ENCODE measurements around the gene A4GALT. TPM values are rescaled to one million over a fixed set of nuclear protein-coding genes. Genes with fewer than 3 reads are reported as not detected.

Gene A4GALT
- total RNA-seq, 1 donor: 0.54 TPM

DNA sequence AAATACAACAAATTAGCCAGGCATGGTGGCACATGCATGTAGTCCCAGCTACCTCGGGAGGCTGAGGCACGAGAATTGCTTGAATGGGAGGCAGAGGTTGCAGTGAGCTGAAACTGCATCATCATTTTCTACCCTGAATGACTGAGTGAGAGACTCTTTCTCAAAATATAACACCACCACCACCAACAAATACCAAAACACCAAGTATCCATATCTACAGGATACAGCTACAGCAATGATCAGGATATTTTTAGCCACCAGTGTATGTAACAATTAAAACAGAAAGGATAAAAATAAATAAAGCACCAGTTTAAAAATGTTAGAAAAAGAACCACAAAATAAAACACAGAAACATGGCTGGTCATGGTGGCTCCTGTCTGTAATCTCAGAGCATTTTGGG is 13.2 kb downstream of the A4GALT start:
- no peak for DNase-seq (ENCODE audit: low read depth in 2 of 3, low spot score in 2 of 3)

DNA sequence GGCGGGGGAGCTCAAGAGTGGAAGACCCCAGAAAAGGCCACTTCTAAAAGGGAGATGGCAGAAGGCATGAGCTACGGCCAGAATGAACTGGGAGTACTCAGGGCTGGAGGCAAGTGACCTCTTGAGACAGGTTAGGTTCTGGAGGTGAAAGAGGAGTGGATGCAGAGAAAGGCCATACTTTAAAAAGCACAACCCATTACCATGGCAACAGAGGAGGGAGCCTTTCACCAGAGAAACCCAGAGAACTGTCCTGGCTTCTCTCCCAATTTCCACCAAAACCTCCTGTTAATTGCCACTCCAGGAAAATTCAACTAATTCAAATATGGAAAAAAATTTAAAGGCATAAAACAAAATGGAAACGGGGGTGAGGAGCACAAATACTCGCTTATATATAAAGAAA is 15.8 kb downstream of the A4GALT start:
- no peak for DNase-seq (ENCODE audit: low read depth in 2 of 3, low spot score in 2 of 3)

DNA sequence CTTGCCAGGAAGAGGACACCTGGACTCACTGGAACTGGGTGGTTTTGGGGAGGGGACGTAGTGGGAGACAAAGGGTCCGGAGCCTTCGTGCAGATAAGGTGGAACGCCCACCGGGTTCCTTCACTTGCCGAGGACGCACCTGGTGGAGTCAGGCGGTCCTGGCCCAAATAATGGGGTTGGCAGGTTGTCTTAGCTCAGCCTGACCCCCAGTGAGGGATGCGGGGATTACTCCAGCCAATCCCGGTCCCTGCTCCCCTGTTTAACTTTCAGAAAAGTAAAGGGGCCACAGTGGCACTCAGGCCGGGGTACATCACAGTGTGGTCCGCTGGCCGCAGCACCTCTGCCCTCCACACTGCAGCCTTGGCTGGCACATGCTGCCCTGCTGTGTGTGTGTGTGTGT is 18.0 kb downstream of the A4GALT start:
- DNase-seq (ENCODE audit: low read depth in 2 of 3, low spot score in 2 of 3): no peak

DNA sequence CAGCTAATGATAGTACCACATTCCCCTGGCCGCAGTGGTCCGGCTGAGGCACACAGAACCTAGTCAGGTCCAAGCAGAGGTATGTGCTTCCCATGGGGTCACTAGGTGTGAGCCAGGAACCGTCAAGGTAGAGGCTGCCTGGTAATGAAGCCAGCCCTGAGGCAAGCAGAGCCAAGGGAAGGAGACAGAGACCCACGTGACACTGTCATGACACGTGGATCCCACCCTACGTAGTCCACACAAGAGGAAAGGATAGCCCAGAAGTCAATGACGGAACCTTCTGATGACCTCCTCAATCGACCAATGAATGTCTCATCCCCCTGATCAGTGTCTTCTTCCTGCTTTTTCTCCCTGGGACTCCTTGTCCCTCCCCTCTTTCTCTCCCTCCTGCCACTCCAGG is 19.0 kb downstream of the A4GALT start:
- no peak for DNase-seq (ENCODE audit: low read depth in 2 of 3, low spot score in 2 of 3)

DNA sequence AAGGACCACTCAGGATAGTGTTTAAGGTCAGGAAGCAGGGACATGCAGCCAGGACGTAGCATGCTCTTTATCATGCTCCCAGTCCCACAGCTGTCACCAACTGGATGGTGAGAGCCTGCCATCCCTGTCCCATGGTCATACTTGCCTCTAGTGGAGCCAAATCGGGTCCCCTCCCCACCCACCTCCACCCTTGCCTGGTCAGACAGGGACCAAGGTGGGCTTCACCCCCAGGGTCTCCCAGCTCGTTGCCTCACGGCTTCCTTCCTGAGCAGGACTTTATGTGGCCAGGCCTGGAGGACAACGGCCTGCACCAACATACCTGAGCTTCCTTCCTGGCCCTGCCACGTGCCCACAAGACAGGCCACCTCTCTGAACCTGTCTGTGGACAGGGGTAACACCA is 19.8 kb downstream of the A4GALT start:
- DNase-seq (ENCODE audit: low read depth in 2 of 3, low spot score in 2 of 3): no peak

DNA sequence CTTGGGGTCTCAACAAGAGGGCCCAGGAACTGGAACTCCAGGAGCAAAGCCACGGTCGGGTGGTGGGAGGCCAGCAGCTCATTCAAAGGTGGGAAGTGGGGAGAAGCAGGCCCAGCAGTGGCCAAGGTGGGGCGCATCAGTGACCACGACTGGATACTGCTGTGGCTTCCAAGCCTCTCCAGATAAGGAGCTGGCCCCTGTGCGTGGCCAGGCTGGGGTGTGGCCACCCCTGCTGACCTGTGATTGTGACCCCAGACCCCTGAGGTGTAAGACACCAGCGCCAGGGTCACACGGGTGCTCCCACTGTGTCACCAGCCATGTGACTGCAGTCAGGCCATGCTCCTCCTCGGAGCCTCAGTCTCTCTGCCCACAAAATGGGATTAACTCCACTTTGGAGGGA is 20.3 kb downstream of the A4GALT start:
- no peak for DNase-seq (ENCODE audit: low read depth in 2 of 3, low spot score in 2 of 3)

DNA sequence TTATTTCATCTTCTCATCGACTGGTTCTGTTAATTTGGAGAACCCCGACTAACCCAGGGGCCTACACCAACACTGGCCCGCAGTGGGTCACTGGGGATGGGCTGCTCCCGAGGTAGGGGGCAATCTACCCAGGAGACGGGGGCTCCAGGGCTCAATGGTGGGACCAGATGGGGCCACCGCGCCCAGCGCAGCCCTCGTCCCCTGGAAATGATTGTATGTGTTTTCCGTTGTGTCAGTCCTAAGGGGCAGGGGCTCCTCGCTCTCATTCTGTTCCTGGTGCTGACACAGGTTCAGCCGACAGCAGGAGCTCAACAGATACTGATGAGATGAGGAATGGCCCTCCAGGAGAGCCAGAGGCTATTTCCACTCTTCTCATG is 20.7 kb downstream of the A4GALT start:
- no peak for DNase-seq (ENCODE audit: low read depth in 2 of 3, low spot score in 2 of 3)

DNA sequence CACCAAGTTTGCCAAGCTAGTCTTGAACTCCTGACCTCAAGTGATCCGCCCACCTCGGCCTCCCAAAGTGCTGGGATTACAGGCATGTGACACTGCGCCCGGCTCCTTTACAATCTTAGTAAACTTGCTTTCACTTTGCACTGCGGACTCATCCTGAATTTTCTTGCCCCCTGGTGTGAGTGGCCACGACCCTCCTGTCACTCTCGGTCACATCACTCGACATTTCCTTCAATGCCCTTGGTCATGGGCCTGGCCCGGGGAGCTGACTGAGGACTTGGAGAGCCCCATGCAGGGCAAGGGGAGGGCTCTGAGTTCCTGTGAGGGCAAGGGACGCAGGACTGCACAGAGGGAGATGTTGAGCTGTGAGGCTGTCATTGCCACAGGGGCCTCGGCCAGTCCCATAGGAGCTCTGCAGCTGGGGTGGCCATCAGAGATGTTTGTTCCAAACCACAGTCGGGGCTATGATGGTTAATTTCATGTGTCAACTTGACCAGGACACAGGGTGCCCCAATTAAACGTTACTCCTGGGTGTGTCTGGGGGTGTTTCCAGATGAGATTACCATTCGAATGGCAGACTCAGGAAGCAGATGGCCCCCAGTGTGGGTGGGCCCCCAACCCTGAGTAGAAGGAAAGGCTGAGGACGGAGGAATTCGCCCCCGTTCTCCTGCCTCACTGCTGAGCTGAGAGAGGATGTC is 21.2 kb downstream of the A4GALT start:
- DNase-seq (ENCODE audit: low read depth in 2 of 3, low spot score in 2 of 3): no peak

DNA sequence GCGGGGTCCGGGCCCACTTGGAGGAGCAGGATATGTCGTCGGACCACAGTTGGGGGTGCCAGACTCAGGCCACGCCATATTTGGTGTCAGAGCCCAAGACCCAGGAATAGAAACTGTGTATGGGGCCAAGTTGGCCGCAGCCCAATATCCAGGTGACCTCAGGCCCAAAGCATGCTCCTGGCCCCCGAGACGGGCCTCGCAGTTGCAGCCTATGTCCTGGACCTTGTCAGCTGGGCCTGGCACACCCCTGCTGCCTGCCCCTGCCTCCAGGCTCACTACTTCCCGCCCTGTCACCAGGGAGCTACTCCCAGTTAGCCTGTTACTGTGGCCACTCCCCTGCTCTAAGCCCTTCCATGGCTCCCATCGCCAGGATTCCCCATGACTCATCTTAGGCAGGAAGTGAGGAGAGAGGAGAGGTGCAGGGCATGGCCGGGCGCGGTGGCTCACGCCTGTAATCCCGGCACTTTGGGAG is 23.1 kb downstream of the A4GALT start:
- no peak for DNase-seq (ENCODE audit: low read depth in 2 of 3, low spot score in 2 of 3)

DNA sequence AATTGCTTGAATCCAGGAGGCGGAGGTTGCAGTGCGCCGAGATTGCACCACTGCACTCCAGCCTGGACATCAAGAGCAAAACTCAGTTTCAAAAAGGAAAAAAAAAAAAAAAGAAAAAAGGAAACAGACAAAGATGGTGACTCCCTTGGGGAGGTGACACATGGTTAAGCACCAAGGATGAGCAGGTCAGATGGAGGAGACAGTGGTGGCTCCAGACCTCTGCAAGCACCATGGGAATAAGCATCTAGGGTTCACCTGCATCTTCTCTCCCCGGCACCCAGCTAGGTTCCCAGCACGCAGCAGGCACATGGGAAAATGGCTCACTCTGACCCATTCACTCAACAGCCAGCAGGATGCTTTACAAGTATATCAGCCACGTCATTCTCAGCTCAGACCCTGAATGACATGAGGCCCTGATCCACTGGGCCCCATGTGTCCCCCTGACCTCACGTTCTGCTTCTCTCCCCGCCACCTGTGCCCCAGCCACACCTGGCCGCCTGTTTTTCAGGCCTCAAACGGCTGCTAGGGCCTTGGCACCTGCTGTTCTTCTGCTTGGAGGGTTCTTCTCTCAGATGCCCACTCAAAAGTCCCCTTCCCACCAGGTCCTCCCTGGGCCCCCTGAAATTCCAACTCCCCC is 24.2 kb downstream of the A4GALT start:
- no peak for DNase-seq (ENCODE audit: low read depth in 2 of 3, low spot score in 2 of 3)

DNA sequence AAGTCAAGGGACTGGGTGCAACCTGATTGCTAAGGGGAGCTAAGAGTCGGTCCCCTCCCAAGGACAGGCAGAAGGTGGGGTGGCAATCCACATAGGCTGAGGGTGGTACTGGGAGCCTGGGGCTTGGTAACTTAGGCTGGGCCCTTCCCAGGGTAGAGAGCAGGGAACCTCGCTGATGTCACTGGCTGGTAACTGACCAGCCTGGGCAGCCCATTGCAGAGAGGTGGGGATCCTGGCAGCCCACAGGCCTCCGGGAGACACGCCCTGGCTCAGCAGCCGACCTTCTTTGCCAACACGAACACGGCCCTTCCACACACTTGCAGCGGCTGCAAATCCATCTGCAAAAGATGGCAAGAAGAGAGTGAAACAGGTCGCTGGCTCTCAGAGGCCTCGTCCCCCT is 25.4 kb downstream of the A4GALT start:
- DNase-seq (ENCODE audit: low read depth in 2 of 3, low spot score in 2 of 3): no peak

DNA sequence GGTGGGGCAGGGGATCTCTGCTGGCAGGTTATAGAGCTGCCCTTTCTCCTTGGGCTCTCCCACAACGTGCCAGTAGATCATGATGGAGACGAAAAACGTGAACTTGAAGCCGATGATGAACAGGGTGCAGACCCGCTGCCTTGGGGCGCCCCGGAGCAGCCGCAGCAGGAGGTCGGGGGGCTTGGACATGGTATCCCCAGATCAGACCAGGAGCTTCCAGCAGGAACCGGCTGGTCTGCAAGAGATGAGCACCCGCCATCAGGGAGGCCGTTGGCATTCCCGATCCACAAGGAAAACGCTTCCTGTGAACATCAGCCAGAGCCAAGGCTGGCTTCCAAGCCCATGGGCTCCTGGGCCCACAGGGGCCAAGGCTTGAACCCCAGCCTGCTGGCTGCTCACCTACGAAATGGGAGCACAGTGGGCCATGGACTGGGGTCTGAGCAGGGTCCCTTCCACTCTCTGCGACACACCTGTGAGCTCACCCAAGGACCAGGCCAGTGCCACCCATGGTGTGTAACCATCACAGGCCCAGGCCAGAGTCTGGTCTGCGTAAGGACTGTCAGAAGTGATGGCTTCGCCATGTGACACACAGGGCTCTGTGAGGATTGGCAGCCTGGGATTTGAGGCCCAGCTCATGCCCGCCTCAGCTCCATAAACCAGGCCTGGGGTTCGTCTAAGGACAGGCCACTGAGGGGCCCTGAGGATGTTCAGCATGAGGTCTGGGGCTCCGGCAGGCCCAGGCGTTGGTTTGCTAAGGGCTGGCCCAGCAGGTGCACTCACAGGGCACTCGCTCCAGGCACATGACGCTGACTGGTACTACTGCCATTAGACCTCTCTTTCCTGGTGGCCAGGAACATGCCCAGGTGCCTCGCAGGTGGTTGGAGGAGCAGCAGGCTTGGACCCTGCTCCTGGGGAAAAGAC is 26.6 kb downstream of the A4GALT start:
- DNase-seq (ENCODE audit: low read depth in 2 of 3, low spot score in 2 of 3): no peak

DNA sequence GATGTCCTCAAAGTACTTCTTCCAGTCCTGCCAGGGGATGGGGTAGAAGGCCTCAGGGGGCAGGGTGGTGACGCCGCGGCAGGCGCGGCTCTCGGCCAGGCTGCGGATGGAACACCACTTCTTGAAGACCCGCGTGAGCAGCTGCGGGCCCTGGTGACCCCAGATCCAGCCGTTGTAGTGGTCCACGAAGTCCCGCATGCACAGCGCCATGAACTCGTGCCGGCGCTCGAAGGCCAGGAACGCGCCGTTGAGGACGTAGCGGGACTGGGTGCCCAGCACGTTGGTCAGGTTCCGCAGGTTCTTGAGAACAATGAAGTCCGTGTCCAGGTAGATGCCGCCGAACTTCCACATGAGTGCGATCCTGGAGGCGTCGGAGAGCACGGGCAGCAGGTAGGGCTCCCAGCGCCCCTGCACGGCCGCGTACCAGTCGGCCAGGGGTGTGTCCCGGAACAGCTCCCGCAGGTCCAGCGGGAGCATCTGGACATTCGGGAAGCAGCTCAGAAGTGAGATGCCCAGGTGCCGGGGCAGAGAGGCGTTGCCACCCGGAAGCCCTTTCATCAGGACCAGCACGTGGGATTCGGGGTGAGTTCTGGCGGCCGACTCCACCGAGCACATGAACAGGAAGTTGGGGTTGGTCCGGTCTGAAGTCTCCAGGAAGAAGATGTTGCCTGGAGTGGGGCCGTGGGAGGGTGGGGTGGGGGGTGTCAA is 27.5 kb downstream of the A4GALT start:
- no peak for DNase-seq (ENCODE audit: low read depth in 2 of 3, low spot score in 2 of 3)

DNA sequence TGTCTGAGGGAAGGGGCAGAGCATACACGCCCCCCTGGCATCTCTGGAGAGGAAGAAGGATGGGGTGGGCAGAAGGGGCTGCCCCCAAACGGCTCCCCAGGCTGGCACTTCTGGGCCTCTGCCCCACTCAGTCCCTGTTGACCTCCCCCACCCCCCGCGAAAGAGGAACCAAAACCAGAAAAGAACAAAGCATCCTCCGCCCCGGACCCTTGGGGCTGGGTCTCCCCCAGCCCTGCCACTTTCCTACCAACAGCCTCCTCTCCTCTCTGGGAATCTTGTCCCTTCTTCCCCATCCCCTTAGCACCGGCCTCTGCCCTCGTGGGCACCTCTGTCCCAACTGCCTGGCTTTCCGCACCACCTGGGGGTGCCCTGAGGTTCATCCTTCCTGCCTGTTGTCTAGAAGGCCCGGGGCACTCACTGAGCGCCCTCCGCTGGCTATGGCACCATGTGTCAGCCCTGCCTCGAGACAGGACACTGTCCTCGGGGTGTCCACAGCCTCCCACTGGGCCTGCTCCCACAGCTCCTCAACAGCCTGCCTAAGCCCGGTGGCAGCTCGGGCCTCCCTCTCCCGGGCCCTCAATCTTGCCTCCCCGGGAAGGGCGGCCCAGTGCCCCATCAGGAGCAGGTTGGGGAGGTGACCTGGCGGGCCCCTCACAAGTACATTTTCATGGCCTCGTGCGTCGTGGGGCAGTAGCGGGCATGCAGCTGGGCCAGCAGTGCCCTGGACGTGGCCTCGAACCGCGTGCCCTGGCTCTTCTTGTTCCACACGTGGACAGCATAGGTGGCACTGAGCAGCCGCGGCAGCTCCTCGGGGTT is 28.2 kb downstream of the A4GALT start:
- no peak for DNase-seq (ENCODE audit: low read depth in 2 of 3, low spot score in 2 of 3)

DNA sequence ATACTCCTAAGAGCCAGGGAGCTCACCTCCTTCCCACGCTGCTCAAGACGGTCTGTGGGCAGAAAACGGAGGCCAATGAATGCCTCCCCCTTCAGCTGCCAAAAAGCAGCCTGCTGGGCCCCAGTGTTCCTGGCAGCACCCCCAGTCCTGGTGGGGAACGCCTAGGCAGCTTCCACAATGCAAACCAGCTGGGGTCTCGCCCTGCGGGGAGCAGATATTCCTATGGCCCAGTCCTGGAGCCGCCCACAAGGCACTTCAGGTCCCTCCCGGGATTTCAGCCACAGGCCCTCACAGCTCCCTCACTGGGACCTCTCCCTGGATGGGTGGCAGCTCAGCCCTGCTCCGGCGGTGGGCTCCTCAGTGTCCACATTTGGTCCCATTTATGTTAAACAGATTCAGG is 29.2 kb downstream of the A4GALT start:
- no peak for DNase-seq (ENCODE audit: low read depth in 2 of 3, low spot score in 2 of 3)

DNA sequence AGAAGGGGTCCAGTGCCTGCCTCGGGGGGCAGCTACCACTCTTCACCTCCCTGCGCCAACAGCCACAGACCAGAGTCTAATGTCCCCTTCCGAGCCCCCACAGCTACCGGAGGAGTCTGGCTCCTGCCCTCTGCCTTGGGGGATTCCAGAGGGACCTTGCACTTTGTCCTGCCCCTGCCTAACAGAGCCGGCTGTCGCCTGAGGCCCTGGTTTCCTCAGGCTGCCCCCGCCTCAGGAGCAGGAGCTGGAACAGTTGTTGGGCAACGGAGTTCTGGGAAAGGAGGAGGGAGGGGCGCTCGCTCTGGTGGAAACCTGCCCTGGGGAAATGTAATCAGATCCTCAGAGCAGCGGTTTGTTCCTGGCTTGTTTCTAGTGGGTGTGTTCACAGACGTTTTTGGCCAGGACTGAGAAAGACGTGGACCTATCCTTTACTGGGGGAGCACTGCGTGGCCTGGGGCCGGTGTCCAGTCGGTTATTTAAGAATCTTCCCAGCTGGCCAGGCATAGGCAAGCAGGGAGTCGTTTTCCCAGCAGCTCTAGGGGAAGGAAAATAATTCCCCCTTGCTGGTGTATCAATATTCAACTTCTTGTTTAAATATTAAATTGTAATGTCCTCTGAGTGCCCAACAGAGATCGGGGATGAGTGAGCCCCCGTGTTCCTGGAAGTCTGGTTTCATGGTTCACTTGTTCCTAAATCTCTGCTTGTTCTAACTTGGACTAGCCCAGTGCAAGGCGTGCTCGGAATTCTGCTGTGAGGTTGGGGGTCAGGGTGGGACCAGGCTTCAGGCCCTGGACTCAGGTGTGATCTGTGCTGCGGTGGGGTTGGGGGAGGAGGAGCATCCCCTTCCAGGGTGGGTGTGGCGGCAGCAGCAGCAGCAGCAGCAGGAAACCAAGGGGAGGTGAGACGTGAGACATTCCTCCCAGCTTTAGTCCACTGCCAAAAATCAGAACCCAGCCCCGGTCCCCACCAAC is 32.1 kb downstream of the A4GALT start:
- no peak for DNase-seq (ENCODE audit: low read depth in 2 of 3, low spot score in 2 of 3)

DNA sequence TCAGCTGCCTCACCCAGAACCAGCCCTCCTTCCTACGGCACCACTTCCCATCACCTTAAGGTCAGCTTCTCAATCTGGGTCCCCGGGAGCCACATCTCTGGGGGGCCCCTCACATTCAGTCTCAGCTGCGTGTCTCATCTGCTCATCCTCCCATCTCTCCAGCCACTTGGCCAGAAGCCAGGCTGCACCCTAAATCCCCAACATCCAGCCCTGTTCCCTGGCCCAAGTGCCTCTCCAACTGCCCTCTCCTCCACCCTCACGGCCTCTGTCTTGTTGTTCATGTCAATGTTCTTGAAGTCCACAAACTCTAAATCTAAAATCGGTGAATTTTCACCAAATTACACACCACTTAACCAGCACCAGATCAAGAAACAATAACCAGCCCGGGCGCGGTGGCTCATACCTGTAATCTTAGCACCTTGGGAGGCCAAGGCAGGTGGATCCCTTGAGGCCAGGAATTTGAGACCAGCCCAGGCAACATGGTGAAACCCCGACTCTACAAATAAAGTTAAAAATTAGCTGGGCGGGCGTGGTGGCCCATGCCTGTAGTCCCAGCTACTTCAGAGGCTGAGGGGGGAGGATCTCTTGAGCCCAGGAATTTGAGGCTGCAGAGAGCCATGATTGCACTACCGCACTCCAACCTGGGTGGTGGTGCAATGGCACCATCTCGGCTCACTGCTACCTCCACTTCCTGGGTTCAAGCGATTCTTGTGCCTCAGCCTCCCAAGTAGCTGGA is 33.7 kb downstream of the A4GALT start:
- DNase-seq (ENCODE audit: low read depth in 2 of 3, low spot score in 2 of 3): no peak

DNA sequence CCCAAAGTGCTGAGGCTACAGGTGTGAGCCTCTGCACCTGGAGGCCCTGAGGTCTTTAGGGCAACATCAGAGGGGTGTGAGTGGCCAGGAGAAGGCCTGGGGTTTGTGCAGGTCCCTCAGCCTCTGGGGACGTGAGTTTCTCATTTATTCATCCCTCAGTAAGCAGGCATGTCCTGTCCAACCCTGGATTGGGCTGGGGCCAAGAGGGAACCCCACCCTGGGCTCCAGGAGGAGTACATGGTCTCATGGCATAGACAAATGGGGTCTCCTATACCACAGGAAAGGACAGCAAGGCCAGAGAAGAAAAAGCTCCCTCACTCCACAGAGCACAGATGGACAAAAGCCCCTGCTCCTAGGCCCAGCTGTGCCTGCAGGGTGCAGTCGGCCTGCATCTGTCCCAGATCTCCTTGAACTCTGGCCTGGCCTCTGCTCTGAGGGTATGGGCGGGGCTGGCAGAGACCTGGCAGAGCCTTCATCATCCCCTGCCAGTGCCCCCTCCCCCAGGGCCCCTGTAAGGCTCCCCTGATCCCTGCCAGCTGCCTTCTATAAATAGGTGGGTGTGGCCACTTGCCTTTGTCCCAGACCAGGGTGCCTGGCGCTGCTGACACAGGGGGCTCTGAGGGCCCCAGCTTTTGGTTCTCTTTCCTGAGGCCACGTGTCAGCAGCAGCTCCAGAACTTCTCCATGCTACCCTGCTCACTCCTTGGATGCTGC is 34.6 kb downstream of the A4GALT start:
- DNase-seq (ENCODE audit: low read depth in 2 of 3, low spot score in 2 of 3): no peak
